SH-SY5Y (cell line): ENCODE data around the gene C9.

Experiments used
- GATA2 ChIP-seq: IDR thresholded peaks from 2 replicates; pipeline ENCODE4 v1.6.1; 2011; ENCODE audit warnings: mild to moderate bottlenecking, low read depth, low read length
- GATA3 ChIP-seq: IDR thresholded peaks from 2 replicates; pipeline ENCODE4 v1.6.1; 2011; ENCODE audit warnings: low read depth, mild to moderate bottlenecking, low read length, moderate library complexity

C9 gene

DNA sequence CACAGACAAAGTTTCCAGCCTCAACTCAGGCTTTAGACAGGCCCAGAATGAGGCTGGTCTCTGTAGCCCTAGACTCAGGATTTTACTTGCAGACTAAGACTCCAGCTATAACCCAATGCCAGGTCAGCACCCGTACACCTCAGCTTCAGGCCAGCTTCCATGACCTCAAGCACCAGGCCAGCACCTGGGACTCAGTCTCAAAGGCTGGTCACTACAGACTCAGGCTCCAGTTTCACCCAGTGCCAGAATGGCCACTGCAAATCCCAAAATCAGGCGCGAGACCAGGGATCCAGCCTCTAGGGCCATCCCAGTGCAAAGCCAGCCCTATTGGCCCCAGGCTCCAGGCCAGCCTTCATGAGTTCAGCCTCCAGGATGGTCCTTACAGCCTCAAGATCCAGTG, 44.9 kb downstream of the C9 start:
- TF ChIP-seq GATA2 (no peak), GATA3 (no peak)

DNA sequence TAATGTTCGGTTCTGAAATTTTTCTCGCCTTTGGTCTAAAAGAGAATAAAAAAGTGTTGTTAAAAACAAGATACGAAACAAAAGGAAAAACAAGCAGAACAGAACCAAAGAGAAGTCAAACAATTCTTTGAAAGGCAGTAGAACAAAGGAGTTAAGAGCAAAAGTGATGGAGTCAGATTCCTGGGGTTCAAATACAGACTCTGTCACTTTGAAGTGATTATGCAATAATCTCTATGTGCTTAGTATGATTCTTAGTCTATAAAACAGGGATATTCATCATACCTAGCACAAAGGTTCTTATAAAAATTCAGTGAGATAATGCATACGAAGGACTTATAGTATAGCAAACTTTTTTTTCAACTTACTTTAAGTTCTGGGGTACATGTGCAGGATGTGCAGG, 48.3 kb downstream of the C9 start:
- TF ChIP-seq GATA2 (no peak), GATA3 (no peak)

DNA sequence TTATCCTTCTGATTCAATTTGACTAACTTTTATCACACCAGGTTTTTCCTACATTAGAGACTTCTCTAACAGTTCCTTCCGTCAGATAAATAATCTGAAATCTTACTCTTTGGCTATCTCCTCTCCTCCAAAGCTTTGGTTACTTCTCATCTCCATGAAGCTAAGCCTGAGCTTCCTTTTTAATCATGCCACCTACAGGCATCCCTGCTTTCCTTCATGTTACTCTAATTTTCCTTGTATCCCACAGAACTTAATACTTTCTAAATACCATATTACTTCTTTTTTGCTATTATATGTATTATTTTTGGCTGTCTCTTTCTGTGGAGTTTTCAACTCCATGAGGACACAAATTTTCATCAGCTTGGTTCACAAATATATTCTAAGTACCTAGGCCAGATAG, 49.7 kb downstream of the C9 start:
- TF ChIP-seq GATA3 (no peak), GATA2 (no peak)

DNA sequence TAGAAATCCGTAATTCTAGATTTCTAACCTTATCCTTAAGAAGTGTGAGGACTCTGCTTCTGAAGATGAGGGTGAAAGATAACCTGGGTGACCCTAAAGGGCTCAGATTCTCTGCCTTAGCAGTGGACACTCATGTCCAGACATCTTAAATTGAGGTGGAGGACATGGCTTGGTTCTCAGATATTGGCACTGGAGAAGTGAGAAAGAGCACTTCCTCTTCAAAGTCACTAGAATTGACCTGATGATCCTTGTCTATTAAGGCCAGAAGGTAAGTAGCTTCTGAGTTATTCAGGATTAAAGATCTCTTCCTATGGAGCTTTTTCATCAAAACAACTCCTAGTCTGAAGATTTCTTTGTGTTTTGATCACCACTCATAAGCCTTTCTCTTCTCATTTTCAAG, 54.8 kb downstream of the C9 start:
- TF ChIP-seq GATA2 (no peak), GATA3 (no peak)

DNA sequence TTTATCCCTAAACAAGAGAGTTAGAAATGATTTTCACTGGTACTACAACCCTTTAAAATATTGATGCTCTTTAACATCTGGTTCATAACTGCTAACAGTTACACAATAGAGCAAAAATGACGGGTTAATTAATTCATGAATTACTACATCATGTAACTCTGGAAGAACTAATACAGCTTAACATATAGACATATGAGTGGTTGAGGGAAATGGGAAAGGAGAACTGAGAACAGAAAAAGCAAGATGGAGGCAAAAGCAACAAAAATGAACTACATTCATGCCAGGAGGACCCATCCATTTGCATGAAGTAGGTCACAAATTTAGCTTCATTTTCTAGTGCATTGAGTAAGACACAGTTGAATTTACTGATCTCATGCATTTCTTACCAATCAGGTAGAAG, 61.8 kb downstream of the C9 start:
- no peak for TF ChIP-seq GATA2
- no peak for TF ChIP-seq GATA3

DNA sequence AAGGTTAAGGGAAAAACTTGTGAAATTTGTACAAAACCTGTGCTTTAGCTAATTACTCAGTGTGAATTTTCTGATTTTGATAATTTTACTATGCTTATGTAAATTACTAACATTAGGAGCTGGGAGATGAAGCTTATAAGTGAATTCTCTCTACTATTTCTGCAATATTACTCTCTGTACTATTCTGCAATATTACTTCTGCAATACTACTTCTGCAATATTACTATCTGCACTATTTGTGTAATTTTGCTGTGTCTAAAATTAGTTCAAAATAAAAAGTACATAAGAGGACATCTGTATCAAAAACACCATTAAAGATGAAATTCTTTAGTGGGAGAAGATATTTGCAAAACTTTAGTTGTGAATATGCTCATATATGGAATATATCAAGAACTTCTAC, 62.9 kb downstream of the C9 start:
- TF ChIP-seq GATA2 = no peak

DNA sequence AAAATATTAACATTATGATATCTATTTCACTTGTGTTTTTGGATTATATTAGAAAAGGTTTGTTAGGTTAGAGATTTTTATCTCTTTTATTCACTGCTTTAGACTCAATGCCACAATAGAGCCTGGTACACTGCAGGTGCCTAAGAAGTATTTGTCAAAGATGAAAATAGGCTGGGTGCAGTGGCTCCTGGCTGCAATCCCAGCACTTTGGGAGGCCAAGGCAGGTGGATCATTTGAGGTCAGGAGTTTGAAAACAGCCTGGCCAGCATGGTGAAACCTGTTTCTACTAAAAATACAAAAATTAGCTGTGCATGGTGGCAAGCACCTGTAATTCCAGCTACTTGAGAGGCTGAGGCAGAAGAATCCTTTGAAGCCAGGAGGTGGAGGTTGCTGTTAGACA, 64.3 kb downstream of the C9 start:
- TF ChIP-seq GATA2 (no peak), GATA3 (no peak)

DNA sequence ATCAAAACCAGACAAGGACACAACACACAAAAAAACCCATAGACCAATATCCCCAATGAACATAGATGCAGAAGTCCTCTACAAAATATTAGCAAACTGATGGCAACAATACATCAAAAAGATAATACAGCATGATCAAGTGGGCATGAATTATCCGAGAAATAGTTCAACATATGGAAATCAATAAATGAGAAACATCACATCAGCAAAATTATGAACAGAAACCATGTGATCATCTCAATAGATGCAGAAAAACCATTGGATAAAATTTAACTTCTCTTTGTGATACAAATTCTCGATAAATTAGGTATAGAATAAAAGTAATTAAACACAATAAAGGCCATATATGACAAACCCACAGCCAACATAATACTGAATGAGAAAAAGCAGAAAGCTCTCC, 69.6 kb downstream of the C9 start:
- TF ChIP-seq GATA2 (no peak), GATA3 (no peak)

DNA sequence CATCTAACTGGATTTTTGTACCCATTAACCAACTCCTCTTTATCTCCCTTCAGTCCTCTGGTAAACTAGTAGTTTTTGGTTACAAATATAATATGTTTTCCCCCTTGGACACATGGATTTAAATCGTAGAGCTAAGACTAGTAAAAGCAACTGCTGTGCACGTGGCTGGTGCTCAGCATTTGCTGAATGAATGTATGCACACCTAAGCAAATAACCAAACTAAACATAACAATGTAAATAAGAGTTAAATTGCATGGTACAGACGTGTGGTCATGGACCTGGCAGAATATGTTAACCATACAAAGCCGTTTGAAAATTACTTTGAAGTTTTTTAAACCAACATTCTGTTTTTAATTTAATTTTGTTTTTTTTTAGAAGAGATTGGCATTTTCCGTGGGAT, 79.7 kb downstream of the C9 start:
- TF ChIP-seq GATA2 (no peak), GATA3 (no peak)

DNA sequence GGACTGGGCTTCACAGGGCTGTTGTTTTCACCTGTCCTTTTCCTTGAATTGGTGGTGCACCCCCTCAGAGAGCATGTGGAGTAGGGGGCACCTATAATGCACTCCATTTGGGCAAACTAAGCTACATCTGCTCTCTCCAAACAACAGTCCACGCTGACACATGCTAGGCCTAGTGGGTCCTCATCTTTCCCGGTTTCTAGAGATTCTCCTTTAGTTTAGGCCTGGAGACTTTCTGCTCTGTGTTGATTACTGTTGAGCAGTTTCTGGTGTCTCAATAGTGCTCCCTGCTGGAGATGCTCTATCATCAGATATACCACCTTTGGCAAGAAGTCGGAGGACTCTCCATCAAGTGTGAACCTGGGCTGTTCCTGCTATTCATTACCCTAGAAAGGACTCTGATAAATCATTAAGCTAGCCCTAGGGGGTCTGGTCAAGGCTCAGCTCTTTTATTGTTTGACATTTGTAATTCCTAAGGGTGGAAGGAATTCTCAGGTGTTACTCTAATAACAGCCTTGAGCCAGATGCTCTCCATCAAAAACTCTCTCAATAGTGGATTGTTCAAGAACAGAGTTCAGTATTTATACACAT, 81.0 kb downstream of the C9 start:
- TF ChIP-seq GATA3 (no peak), GATA2 (no peak)

DNA sequence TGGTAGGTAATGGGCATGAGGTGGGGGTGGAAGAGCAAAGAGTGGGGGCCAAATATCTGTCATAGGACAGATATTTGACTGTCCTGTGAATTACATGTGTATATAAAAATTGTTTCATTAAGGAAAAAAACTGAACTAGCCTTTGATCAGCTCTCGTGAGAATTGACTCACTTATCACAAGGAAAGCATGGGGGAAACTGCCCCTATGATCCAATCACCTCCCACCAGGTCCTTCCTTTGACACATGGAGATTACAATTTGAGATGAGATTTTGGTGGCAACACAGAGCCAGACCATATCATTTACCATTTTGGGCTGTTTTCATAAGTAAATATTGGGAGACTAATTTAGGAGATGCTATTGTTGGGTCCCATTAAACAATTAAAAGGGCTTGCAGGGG, 81.7 kb downstream of the C9 start:
- TF ChIP-seq GATA3 (no peak), GATA2 (no peak)

DNA sequence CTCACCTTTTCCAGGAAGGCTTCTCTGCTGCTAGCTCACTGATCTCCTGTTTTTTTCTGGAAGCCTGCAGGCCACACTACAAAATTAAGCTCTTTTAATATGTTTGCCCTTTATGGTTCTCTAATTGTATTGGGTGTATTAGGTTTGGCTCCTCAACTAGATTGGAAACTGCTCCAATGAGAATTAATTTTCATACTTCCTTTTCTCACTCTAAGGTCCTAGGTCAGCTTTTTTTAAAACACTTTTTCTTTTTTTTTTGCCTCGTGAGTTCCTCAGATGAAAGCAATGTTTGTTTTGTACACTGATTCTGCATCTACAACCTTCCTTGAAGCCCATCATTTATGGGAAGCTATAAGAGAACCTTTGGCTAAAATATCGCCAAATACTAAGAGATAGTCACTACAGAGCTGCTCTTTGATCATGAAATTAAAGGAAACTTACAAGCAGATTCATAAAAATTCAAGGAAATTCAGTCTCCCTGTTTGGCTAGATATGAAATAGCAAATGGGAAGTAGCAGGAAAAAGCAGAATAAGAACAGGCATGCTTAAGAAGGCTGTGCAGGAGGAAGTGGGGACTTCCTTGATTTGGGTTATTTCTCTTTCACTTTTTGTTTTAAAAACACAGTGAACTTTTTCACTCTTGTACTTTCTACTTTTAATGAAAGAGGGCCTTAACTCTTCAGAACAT, 89.8 kb downstream of the C9 start:
- no peak for TF ChIP-seq GATA2
- TF ChIP-seq GATA3 = no peak

DNA sequence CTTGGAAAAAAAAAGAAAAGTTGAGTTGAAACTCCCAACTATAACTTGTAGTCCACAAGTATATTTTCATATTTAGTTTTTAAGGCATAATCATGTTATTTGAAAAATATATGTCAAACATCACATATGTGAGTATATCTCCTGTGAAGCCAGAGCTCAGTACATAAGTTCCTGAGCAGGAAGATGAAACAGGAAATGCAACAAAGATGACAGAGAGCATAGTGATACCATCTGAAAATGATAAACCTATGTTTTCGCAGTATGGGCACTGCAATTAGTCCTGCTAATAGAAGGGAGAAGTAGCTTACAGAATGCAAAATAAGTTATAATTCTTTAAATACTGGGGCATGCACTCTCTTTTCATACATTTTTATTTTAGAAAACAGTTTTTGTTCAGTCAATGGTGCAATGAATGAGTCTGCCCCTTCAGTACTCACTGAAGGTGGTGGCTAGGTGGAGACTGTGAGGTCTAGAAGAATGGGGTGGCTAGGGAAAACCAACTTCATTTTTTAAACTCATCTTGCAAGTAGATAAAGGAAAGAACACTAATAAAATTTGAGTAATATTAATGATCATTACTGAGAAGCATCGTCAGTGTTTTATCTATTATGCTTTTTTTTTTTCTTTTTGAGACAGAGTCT, 90.9 kb downstream of the C9 start:
- TF ChIP-seq GATA3 (no peak), GATA2 (no peak)

DNA sequence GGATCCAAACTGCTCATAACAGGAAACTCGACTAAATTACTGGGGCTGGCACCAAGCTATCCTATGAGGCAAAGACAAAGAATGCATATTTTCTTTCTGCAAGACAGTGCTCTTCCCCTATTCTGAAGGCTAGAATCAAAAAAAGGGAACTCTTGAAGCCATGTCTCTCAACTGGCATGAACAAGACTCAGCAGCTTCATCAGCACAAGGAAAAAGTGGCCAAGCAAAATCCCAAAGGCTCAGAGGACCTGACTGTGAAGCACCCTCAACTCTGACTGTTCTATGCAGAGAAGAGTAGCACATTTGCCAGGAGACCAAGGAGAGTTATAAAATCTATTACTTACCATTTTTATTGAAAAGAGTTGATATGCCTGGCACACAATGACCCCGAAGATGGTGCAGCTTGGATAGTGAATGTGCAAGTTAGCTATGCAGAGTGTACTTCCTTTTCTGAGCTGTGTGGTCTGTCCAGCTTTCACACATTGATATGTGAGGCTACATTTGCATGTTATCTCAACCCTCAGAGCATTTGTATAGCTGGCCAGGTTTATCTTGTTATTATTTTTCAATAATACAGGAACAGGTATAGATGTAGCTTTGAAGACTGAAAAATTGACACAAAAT, 94.0 kb downstream of the C9 start:
- TF ChIP-seq GATA2 = no peak
- no peak for TF ChIP-seq GATA3

DNA sequence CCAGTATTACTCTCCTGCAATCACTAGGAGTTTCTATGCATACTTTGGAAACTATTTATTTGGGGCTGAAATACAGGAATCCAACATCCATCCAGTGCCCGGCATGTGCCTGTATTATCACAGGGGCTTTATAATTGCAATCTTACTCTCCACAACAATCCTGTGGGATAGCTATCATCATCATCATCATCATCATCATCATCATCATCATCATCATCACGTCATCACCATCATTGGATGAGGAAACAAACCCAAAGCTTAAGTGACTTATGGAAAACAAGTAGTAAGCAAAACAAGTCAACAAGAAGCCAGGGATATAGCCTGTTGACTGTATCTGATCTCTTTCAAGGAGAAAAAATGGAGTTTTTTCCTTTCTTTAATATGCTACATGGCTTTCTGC, 97.1 kb downstream of the C9 start:
- TF ChIP-seq GATA2 = no peak
- no peak for TF ChIP-seq GATA3

DNA sequence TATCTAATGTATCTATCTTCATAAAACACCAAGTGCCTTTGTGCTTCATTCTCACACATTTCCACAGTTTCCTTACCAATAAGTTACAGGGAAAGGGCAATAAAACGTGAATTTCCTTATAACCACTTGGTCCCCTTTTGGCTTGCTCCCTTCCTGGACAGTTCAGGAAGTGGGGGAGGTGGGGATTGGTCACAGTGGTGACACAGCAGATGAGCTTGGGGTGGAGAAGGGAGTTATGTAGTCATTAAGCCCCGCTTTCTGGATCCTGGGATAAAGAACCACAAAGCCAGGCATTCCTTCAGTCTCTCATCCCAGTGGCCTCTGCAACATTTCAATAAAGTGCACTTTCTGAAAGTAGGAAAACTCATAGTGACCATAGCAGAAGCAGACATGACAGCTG, 97.9 kb downstream of the C9 start:
- TF ChIP-seq GATA3 = no peak
- no peak for TF ChIP-seq GATA2
